ENCODE measurements around the gene PTGES3. TPM values are rescaled to one million over a fixed set of nuclear protein-coding genes. Genes with fewer than 3 reads are reported as not detected.
A peak's percentile ranks its signal among the peaks of the same experiment; 100 is the strongest.

The PTGES3 gene
- total RNA-seq, 1 experiment from 2014 or later = 435 TPM

DNA sequence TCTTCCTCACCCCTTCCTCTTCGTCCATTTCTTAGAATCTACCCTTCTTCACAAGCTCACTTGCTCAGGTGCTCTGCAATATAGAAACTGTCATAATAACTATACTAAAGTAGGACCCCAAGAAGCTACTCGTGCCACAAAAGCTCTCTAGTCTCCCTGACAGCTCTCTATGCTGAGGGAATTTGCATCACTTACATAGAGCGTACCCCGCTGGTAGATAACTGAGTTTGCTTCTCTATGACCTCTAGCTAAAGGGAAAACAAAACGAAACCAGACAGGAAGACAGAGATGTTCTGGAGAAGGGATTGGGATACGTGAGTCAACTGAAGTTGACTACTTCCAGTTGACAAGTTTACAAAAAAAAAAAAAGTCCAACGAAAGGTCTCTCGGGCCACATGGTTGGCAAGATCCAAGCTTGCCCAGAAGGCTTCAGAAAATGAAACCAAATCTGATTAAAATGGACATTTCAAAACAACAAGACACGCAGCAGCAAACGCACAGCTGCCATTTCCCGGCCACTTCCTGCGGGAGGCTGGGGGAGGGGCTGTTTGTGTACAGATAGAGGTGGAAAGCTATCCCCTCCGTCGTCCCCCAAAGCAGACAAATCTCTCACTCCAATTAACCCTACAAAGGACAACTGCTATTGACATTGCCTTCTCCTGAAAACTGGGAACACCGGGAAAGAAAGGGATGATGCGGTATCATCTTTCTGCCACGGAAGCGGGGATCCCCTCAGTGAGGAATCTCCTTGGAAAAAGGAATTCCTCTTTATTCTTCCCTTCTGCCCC lies 59.2 kb downstream of the PTGES3 start:
- no peak overlapping the region for H3T11ph ChIP-seq (ENCODE audit: low read length)
- no peak overlapping the region for H3K56ac ChIP-seq (ENCODE audit: insufficient read length, low read depth, low read length)
- H2BK5ac ChIP-seq (ENCODE audit: insufficient read length, low read length) = no peak overlapping the region
- peak overlapping the region; percentile 77 for H3K9ac ChIP-seq (ENCODE audit: extremely low read depth, insufficient read length, low read length)
- no peak overlapping the region for H4K8ac ChIP-seq (replicated peaks; ENCODE audit: insufficient read length, low read depth, low read length)
- H2AK5ac ChIP-seq (ENCODE audit: insufficient read length, low read length) = no peak overlapping the region
- no peaks in the 10 kb centered on the region for H3K27me3 ChIP-seq (ENCODE audit: insufficient read depth, low read length)
- H3K27ac ChIP-seq (ENCODE audit: insufficient read length, low read depth, low read length) = no peak overlapping the region
- H3K79me2 ChIP-seq (ENCODE audit: insufficient read depth, low read length) = peaks cover 25% of the 10 kb centered on the region; the same call in 1 of the 2 replicates
- H4K20me1 ChIP-seq (ENCODE audit: control insufficient read depth, insufficient read depth, insufficient read length) = no peaks in the 10 kb centered on the region
- 100% methylated on average over 1 of the region's 18 CpGs for WGBS (ENCODE audit: extremely low coverage, insufficient read length, low lambda C conversion rate)
- no peak overlapping the region for H2AFZ ChIP-seq (ENCODE audit: low read length)
- DNase-seq = no peak
- H3K18ac ChIP-seq (ENCODE audit: insufficient read length, low read depth, low read length) = no peak overlapping the region
- no peaks in the 10 kb centered on the region for H3K9me3 ChIP-seq (ENCODE audit: control insufficient read depth, low read depth, low read length)
- Mint-ChIP-seq H3K36me3 (ENCODE audit: insufficient read depth in 1 of 3, low read depth in 3 of 3) (peaks cover 2 to 20% (median 13%) of the 10 kb centered on the region in 3 experiments; a peak in 5 of 7 replicates), H3K27me3 (ENCODE audit: low read depth) (no peaks in the 10 kb centered on the region), H3K4me3 (peak overlapping the region; percentile 97 to 98), H3K27ac (peak overlapping the region; percentile 4 to 38 (median 37)), H3K9me3 (peaks cover 0 to 3% of the 10 kb centered on the region in 2 experiments; a peak in 2 of 5 replicates), H3K4me1 (peaks cover 48 to 50% of the 10 kb centered on the region in 2 experiments)
- TF ChIP-seq, protein P1, sequence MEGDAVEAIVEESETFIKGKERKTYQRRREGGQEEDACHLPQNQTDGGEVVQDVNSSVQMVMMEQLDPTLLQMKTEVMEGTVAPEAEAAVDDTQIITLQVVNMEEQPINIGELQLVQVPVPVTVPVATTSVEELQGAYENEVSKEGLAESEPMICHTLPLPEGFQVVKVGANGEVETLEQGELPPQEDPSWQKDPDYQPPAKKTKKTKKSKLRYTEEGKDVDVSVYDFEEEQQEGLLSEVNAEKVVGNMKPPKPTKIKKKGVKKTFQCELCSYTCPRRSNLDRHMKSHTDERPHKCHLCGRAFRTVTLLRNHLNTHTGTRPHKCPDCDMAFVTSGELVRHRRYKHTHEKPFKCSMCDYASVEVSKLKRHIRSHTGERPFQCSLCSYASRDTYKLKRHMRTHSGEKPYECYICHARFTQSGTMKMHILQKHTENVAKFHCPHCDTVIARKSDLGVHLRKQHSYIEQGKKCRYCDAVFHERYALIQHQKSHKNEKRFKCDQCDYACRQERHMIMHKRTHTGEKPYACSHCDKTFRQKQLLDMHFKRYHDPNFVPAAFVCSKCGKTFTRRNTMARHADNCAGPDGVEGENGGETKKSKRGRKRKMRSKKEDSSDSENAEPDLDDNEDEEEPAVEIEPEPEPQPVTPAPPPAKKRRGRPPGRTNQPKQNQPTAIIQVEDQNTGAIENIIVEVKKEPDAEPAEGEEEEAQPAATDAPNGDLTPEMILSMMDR (conservative IDR thresholded peaks at IDR 0.05) = no peak
- H3K23ac ChIP-seq (ENCODE audit: insufficient read length, low read depth, low read length) = no peak overlapping the region
- H2BK12ac ChIP-seq (ENCODE audit: insufficient read length, low read depth, low read length) = no peak overlapping the region
- H3K79me1 ChIP-seq (ENCODE audit: insufficient read depth, low read depth, low read length, poor library complexity, severe bottlenecking) = peaks cover 4% of the 10 kb centered on the region
- no peak overlapping the region for H2BK15ac ChIP-seq (ENCODE audit: low read depth, low read length)
- peak overlapping the region; percentile 98 for H3K4me2 ChIP-seq (ENCODE audit: insufficient read depth, insufficient read length, low read length)
- no peak overlapping the region for H3K4ac ChIP-seq (ENCODE audit: low read depth, low read length)
- peaks cover 11% of the 10 kb centered on the region for H3K23me2 ChIP-seq (ENCODE audit: insufficient read length, low read depth, low read length, poor library complexity, severe bottlenecking)
- H2BK120ac ChIP-seq (ENCODE audit: low read depth, low read length, poor library complexity, severe bottlenecking) = no peak overlapping the region
- H2BK20ac ChIP-seq (ENCODE audit: low read depth, low read length, poor library complexity, severe bottlenecking) = no peak overlapping the region
- peaks cover 14% of the 10 kb centered on the region; the same call in 1 of the 2 replicates for H3K4me1 ChIP-seq (ENCODE audit: insufficient read depth, low read length)
- no peak overlapping the region for H4K5ac ChIP-seq (ENCODE audit: insufficient read length, low read depth, low read length)
- H4K91ac ChIP-seq (ENCODE audit: insufficient read length, low read depth, low read length) = no peak overlapping the region
- 0 out of 2 replicates have a peak overlapping the region, but pooled peaks have one; percentile 75 for H3K14ac ChIP-seq (ENCODE audit: insufficient read depth, low read length)

Measured in H9 (cell line).